Skeletal muscle tissue (tissue), 4 donors: ENCODE data around the gene FGF1. TPM values are rescaled to one million over a fixed set of nuclear protein-coding genes. Genes with fewer than 3 reads are reported as not detected.

Experiments used
- H3K27ac ChIP-seq: one replicate; pipeline ENCODE4 v1.7.0; 2013; ENCODE audit warnings: mild to moderate bottlenecking, low read depth, low read length, inconsistent platforms
- H3K27me3 ChIP-seq, 3 donors: one replicate each; pipeline ENCODE4 v1.7.0; 2013; ENCODE audit warnings: low read length in 3 of 3; ENCODE audit not compliant: control insufficient read depth in 3 of 3, insufficient read depth in 3 of 3
- H3K36me3 ChIP-seq, 3 donors: one replicate each; pipeline ENCODE4 v1.7.0; 2013; ENCODE audit warnings: low read length in 3 of 3; ENCODE audit not compliant: control insufficient read depth in 3 of 3, insufficient read depth in 3 of 3
- H3K4me1 ChIP-seq, 3 donors: one replicate each; pipeline ENCODE4 v1.7.0; 2013; ENCODE audit warnings: low read length in 3 of 3, mild to moderate bottlenecking in 3 of 3; ENCODE audit not compliant: control insufficient read depth in 3 of 3, insufficient read depth in 3 of 3
- H3K4me3 ChIP-seq, 3 donors: one replicate each; pipeline ENCODE4 v1.7.0; 2013; ENCODE audit warnings: low read length in 3 of 3
- H3K9ac ChIP-seq, 3 donors: one replicate each; pipeline ENCODE4 v1.7.0; 2013; ENCODE audit warnings: low read length in 3 of 3, mild to moderate bottlenecking in 3 of 3, moderate library complexity in 2 of 3, low read depth in 1 of 3
- H3K9me3 ChIP-seq, 3 donors: one replicate each; pipeline ENCODE4 v1.7.0; 2013; ENCODE audit warnings: low read length in 3 of 3; ENCODE audit not compliant: control insufficient read depth in 3 of 3
- total RNA-seq: library from RNA; depleted of rRNA; stranded (reverse); fragments of >200 nt; gene quantifications from one replicate; pipeline ENCODE4 v1.2.3, GENCODE V29; 2014
- donor health status: Osteomylitis.

The FGF1 gene
- total RNA-seq, 1 donor from 2014 or later: 2.6 TPM

GRCh38 chr5:142671801-142672200 lies 14.1 kb downstream of the FGF1 start:
- Histone ChIP-seq H3K4me3 (no peak overlapping the region), H3K9me3 (no peaks in the 10 kb centered on the region), H3K9ac (no peak overlapping the region), H3K27me3 (peaks cover 0 to 2% (median 0%) of the 10 kb centered on the region in 3 donors), H3K27ac (no peak overlapping the region), H3K4me1 (peaks cover 6 to 14% (median 8%) of the 10 kb centered on the region in 3 donors), H3K36me3 (no peaks in the 10 kb centered on the region)

DNA sequence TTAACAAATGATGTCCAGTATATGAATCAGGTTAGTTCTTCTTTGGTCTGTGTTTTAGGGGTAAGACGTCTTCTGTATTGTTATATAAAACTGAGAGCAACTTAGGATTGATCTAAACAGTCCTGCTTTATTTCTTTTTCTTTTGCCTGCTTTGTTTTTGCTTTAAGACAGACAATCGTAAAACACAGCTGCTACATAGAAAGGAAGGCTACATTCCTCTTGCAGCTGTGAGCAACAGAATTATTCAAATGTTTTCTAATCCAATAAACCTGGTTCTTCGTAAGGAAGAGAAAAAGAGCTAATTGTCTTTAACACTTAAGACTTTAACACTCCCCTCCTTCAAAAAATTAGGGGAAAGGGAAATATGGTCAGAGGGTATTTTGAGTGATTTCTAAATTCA lies 14.6 kb downstream of the FGF1 start:
- Histone ChIP-seq H3K27me3 (peaks cover 0 to 2% (median 0%) of the 10 kb centered on the region in 3 donors), H3K9ac (no peak overlapping the region), H3K9me3 (no peaks in the 10 kb centered on the region), H3K4me3 (no peak overlapping the region), H3K27ac (no peak overlapping the region), H3K36me3 (no peaks in the 10 kb centered on the region), H3K4me1 (peaks cover 6 to 14% (median 8%) of the 10 kb centered on the region in 3 donors)

GRCh38 chr5:142670804-142671203 lies 15.1 kb downstream of the FGF1 start:
- Histone ChIP-seq H3K36me3 (no peaks in the 10 kb centered on the region), H3K27ac (no peak overlapping the region), H3K4me1 (peaks cover 6 to 14% (median 8%) of the 10 kb centered on the region in 3 donors), H3K27me3 (peaks cover 0 to 2% (median 0%) of the 10 kb centered on the region in 3 donors), H3K9ac (no peak overlapping the region), H3K4me3 (no peak overlapping the region), H3K9me3 (no peaks in the 10 kb centered on the region)

DNA sequence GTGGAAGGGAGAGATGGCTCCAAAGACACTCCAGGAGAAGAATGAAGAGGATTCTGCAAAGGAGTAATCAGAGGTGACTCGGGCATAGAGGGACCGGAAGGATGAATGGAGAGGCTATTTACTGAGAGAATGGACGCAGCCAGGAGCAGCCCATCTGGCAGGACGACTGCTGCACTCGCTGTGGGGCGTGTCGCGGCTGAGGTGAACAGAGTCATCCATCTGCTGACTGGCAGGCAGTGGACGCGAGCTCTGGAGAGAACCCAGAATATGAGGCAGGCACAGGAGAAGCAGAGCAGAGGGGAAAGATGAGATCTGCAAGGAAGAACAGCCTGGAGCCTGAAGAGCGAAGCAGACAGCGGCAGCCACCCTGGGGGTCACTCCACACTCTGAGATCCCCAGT lies 16.4 kb downstream of the FGF1 start:
- peaks cover 4 to 6% (median 6%) of the 10 kb centered on the region in 3 donors for H3K4me1 ChIP-seq
- H3K4me3 ChIP-seq: no peak overlapping the region
- no peak overlapping the region for H3K9ac ChIP-seq
- H3K27ac ChIP-seq: no peak overlapping the region
- peaks cover 0 to 2% (median 0%) of the 10 kb centered on the region in 3 donors for H3K27me3 ChIP-seq
- no peaks in the 10 kb centered on the region for H3K9me3 ChIP-seq
- H3K36me3 ChIP-seq: no peaks in the 10 kb centered on the region

DNA sequence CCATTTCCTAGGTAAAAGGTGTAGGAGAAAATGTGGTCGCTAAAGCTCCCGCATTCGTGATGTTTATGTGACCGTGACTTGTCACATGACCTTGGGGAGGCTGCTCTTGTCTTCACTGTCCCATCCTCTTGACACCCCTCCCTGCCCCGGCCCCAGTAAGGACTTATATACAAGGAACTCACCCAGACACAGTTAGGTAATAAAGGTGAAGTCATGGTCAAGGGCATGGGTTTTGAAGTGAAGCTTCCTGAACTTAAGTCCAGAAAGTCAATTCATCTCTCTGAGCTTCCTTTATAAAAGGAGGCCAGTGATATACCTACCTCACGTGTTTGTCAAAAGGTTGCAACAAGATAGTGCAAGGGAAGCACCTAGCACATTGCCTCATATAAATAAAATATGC lies 17.6 kb downstream of the FGF1 start:
- Histone ChIP-seq H3K27me3 (peaks cover 0 to 2% (median 0%) of the 10 kb centered on the region in 3 donors), H3K9me3 (no peaks in the 10 kb centered on the region), H3K27ac (no peak overlapping the region), H3K4me3 (no peak overlapping the region), H3K4me1 (peaks cover 0 to 2% (median 0%) of the 10 kb centered on the region in 3 donors), H3K9ac (no peak overlapping the region), H3K36me3 (no peaks in the 10 kb centered on the region)

DNA sequence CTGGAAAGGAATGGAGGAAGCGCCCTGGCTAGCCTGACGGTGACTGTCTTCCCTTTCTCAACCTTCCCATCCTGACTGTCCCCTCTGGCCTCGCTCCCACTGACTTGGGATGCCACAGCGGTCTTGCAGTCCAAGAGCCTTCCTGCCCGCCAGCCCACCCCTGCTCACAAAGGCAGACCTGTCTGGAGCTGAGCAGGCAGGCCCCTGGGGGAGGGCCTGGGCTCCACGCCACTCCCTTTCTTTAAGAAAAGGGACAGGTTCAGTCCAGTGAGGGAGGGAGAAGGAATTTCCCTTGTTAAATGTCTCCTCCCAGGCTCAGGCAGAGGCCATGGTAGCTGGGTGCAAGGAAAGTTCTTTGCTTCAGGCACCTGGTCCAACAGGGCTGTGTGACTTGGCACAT lies 18.1 kb downstream of the FGF1 start:
- H3K27me3 ChIP-seq: peaks cover 0 to 2% (median 0%) of the 10 kb centered on the region in 3 donors
- no peak overlapping the region for H3K4me3 ChIP-seq

GRCh38 chr5:142664636-142665035 lies 21.3 kb downstream of the FGF1 start:
- no peak overlapping the region for H3K9ac ChIP-seq
- H3K27ac ChIP-seq: no peak overlapping the region
- no peaks in the 10 kb centered on the region for H3K36me3 ChIP-seq
- no peaks in the 10 kb centered on the region for H3K9me3 ChIP-seq
- H3K4me1 ChIP-seq: no peaks in the 10 kb centered on the region
- peaks cover 0 to 2% (median 0%) of the 10 kb centered on the region in 3 donors for H3K27me3 ChIP-seq
- H3K4me3 ChIP-seq: no peak overlapping the region

More for the DNA sequence above, 18.1 kb downstream of the FGF1 start:
- H3K36me3 ChIP-seq: no peaks in the 10 kb centered on the region
- no peaks in the 10 kb centered on the region for H3K9me3 ChIP-seq
- H3K4me1 ChIP-seq: peaks cover 0 to 2% (median 0%) of the 10 kb centered on the region in 3 donors
- no peak overlapping the region for H3K9ac ChIP-seq
- H3K27ac ChIP-seq: no peak overlapping the region

DNA sequence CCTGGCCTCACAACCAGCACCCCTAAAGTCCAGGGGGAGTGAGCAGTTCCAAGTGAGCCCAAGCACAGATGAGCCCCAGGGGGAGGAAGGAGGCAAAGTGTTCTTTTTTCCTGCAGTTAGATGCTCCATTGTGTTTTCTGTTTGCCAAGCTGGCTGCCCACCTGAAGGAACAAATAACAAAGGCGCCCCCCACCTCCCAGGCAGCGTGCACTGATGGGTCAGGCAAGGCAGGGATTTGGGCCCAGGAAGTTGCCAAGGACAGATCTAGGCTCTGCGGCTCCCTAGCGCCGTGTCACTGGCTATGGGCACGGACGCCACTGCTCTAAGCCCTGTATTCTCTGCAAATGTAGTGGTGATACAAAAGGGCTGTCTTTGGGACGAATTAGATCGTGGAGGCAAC lies 21.8 kb downstream of the FGF1 start:
- no peak overlapping the region for H3K27ac ChIP-seq
- H3K27me3 ChIP-seq: peaks cover 0 to 2% (median 0%) of the 10 kb centered on the region in 3 donors
- no peak overlapping the region for H3K4me3 ChIP-seq
- H3K4me1 ChIP-seq: no peaks in the 10 kb centered on the region
- no peaks in the 10 kb centered on the region for H3K9me3 ChIP-seq
- no peak overlapping the region for H3K9ac ChIP-seq
- no peaks in the 10 kb centered on the region for H3K36me3 ChIP-seq

DNA sequence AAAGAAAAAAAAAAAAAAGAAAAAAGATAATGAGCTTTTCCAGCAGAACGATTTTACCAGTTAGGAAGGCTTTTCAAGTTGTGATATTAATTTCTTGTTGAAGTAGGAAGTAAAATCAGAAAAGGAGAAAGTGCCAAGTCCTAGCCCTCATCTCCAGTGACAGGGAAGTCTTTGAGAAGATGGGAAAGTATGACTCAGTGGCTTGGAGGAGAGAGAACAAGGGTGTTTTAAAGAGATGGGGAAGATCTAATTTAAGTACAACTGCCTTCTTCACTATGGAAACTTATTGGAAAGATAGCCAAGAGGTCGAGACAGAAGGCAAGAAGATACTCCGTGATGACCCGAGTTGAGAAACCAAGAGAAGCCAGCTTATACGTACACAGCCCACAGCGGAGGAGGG lies 22.6 kb downstream of the FGF1 start:
- no peak overlapping the region for H3K4me3 ChIP-seq
- no peak overlapping the region for H3K9ac ChIP-seq
- peaks cover 0 to 2% (median 0%) of the 10 kb centered on the region in 3 donors for H3K27me3 ChIP-seq
- H3K9me3 ChIP-seq: no peaks in the 10 kb centered on the region
- no peak overlapping the region for H3K27ac ChIP-seq
- no peaks in the 10 kb centered on the region for H3K36me3 ChIP-seq
- no peaks in the 10 kb centered on the region for H3K4me1 ChIP-seq

DNA sequence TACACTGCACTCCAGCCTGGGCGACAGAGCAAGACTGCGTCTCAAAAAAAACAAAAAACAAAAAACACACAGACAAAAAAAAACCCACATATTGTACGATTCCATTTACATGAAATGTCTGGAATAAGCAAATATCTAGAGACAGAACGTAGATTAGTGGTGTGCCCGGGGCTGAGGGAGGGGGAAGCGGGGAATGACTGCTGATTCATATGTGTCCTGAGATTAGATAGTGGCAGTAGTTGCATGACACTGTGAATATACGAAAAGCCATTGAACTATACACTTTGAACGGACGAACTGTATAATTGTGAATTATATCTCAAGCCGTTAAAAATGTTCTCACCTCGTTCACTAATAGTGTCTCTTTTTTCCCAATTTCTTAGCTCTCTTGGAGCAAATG lies 23.9 kb downstream of the FGF1 start:
- H3K4me3 ChIP-seq: no peak overlapping the region
- no peaks in the 10 kb centered on the region for H3K36me3 ChIP-seq

More for the DNA sequence above, 23.9 kb downstream of the FGF1 start:
- Histone ChIP-seq H3K9me3 (no peaks in the 10 kb centered on the region), H3K4me1 (no peaks in the 10 kb centered on the region), H3K27ac (no peak overlapping the region), H3K9ac (no peak overlapping the region), H3K27me3 (no peaks in the 10 kb centered on the region)
